GM12872 (cell line): ENCODE data around the gene DAB2IP.

Experiments used
- TF ChIP-seq, protein P1 (sequence below): IDR thresholded peaks from 3 replicates; pipeline ENCODE4 v1.5.1; 2011; ENCODE audit warnings: low read depth, mild to moderate bottlenecking, low read length, moderate library complexity; ENCODE audit not compliant: insufficient read depth

DAB2IP gene

GRCh38 chr9:121752929-121753328 is 101.5 kb downstream of the DAB2IP start:
- TF ChIP-seq, protein P1, sequence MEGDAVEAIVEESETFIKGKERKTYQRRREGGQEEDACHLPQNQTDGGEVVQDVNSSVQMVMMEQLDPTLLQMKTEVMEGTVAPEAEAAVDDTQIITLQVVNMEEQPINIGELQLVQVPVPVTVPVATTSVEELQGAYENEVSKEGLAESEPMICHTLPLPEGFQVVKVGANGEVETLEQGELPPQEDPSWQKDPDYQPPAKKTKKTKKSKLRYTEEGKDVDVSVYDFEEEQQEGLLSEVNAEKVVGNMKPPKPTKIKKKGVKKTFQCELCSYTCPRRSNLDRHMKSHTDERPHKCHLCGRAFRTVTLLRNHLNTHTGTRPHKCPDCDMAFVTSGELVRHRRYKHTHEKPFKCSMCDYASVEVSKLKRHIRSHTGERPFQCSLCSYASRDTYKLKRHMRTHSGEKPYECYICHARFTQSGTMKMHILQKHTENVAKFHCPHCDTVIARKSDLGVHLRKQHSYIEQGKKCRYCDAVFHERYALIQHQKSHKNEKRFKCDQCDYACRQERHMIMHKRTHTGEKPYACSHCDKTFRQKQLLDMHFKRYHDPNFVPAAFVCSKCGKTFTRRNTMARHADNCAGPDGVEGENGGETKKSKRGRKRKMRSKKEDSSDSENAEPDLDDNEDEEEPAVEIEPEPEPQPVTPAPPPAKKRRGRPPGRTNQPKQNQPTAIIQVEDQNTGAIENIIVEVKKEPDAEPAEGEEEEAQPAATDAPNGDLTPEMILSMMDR = no peak

GRCh38 chr9:121753802-121754654 is 102.6 kb downstream of the DAB2IP start:
- TF ChIP-seq, protein P1 = no peak

DNA sequence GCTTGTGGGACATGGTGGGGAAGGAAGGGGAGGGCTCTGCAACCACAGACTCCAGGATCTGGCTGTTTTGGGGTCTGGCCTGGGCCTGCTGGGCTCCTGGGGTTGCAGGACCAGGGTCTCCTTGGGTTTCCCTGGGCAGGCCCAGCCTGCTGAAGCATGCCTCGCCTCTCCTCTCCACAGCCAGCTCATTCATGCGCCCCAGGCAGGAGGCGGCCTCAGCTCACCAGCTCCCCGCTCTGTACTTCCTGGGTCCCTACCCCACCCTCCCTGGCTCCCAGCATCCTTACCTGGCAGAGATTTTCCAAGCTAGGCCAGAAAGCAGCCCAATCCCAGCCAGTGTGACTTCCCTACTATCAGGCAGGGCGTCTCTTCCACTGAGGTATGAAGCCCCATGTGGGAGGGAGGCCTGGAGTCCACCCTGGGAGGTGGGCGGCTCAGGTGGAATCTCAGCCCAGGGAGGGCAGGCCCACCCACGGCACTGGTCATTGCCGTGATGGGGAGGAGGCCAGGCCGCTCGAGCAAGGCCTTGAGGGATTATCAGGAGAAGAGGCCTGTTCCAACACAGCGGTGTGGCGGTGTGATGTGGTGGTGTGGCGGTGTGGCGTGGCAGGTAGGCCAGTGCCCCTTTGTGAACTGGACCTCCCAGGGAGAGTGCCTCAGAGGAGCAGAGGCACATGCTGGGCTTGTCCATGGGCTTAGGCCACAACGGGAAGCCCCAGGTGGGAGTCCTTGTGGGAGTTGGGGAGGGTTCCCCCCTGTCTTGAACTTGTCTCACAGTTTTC is 103.4 kb downstream of the DAB2IP start:
- TF ChIP-seq, protein P1 = no peak

DNA sequence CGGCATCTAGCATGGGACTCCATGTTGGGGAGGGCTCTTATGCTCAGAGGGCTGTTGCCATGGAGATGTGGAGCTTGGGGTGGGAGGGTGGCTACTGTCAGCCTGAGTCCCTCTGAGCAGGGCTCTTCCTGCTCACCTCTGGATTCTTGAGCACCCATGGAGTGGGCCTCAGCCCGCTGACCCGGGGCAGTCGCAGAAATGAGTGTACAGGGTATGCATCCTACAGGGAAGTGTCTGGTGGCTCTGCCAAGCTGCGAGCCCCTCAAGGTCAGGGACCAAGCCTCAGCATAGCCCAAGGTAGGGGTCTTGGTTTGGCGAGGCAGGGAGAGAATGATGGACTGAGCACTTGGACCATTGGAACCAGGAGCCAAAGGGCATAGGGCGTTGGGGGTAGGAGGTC is 104.1 kb downstream of the DAB2IP start:
- TF ChIP-seq, protein P1 = no peak

DNA sequence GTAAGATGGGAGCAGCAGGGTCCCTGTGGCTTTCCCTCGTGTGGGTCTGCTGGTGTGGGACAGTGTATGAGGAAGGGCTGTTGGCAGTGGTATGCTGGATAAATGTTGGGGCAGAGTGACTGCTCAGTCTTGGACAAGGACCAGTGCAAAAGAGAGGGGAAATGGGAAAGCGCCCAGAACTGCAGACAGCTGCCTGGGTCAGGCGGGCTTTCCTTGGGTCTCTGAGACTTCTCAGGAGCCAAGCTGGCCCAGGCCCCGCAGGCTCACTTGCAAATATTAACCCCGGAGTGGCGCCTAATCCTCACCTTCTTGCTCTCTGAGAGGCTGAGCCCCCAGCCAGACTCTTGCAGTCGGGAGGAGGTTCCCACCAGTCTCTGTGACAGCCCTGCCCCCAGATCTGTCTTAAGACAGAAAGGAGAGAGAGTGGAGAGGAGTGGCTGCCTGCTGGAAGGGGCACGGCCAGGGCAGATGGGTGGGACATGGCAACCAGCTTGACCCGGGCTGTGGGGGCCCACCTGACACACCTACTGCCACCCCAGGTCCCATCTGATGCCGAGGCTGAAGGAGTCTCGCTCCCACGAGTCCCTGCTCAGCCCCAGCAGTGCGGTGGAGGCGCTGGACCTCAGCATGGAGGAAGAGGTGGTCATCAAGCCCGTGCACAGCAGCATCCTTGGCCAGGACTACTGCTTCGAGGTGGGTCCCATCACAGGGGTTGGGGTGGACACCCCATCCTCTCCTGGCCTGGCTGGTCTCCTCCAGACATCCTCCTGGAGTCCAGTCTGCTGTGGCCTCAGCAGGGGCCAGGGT is 105.2 kb downstream of the DAB2IP start:
- TF ChIP-seq, protein P1 = no peak

- TF ChIP-seq, protein P1 = no peak
Measured at GRCh38 chr9:121757281-121757585, 105.8 kb downstream of the DAB2IP start.

DNA sequence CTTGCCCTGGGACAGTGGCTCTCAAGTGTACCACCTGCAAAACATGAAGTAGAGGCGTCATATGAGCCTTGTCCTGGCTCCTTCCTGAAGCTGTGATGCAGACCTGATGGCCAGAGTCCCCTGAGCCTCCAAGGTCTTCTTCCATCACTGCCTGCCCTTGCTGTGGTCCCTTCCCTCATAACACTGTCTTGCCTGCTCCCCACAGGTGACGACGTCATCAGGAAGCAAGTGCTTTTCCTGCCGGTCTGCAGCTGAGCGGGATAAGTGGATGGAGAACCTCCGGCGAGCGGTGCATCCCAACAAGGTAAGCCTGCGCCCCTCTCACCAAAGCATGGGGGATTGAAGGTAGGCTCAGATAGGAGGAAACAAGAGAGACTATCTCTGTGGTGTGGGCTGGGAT is 107.3 kb downstream of the DAB2IP start:
- TF ChIP-seq, protein P1 = no peak
